ENCODE results near the gene PAPSS2.
"Not testable (repeated sequence)": the region's sequence is repeated elsewhere in the genome, so short reads cannot be mapped to it uniquely, and the experiment has no call there.

PAPSS2 gene

DNA sequence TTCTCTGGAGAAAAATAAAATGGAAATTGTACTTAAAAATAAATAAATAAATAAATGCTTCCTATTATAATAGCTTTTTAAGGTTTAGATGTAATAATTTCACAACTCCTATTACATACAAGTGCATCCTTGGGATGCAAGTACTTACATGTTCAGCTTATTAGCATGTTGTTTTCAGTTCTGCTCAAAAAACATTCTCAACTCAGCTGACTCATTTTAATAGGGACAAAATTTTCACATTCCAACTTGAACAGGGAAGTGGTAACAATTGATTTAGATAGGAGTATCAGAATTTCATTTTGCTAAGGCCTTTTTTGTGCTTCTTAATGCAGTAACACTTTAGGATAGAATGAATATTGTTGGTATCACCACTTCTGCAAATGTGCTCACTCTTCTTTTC, 16.7 kb upstream of the PAPSS2 start:
- DNase-seq (ENCODE audit: low spot score): no peak

DNA sequence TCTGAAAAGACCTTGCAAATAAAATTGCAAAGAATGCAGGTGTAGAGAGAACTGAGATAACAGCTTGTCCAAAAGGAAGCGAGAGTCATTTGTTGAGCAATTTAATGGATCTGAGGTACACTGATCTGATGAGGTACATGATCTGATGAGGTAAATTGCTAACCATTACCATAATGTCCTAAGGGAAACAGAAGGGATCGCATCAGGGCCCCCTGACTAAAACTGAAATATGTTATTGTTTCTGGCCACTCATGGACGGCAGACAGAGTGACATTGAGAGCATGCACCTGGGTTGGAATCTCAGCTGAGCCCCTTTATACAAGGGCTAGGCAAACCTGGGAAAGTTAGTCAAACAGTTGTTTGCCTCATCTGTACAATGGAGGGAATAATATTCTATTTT, 15.8 kb upstream of the PAPSS2 start:
- no peak for DNase-seq (ENCODE audit: low spot score)

DNA sequence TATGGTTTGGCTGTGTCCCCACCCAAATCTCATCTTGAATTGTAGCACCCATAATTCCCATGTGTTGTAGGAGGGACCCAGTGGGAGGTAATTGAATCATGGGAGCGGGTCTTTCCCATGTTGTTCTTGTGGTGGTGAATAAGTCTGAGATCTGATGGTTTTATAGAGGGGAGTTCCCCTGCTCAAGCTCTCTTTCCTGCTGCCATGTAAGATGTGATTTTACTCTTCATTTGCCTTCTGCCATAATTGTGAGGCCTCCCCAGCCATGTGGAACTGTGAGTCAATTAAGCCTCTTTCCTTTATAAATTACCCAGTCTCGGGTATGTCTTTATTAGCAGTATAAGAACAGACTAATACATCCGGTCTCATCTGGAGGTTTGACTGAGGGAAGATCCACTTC, 15.2 kb upstream of the PAPSS2 start:
- DNase-seq (ENCODE audit: low spot score): not testable (repeated sequence)

DNA sequence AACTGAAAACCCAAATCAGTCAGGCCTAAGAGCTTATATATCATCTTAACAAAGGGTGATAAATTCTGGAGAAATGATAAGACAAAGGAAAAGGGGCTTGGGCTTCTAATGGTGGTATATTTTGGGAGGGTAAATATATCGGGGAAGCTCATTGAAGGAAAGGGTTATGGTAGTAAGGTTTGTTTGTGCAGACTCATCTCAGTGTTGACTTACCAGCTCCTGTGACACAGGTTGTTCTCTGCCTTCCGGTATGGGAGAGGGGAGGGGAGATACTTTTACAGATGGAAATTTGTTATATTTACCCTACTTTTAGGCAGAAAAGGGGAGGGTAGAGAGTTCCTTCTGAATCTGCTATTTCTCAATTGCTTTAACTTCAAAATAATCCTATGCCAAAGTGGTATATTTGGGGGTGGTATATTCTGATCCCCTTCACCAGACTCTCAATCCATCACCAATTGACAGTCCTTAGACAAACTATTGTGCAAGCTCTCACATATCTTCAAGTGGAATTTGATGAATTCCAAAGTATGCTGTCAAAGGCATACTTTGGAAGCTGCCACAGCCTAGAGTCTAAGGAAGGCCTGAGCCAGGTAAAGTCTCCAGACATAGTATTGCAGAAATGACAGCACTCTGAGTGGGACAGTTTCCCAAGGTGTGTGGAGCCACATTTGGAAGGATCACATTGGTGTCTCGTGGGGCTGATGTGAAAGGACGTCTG, 13.3 kb upstream of the PAPSS2 start:
- no peak for DNase-seq (ENCODE audit: low spot score)

DNA sequence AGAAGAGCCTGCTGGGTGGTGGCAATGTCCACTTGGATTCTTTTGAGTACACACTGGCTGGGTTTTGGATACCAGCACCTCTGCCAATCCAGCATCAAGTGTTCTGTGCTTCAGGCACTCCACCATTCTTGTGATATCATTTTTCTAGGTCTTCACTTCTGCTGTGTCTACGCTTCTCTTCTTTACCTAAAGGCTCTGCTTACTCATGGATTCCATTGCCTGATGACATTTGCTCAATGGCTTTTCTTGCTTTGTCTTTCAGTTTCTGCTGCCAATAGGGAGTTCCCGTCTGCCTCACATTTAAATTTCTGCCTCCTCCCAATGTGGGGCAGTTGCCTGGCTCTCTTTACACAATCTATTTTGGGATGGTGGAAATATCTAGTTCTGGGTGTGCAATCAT, 12.7 kb upstream of the PAPSS2 start:
- DNase-seq (ENCODE audit: low spot score): no peak

DNA sequence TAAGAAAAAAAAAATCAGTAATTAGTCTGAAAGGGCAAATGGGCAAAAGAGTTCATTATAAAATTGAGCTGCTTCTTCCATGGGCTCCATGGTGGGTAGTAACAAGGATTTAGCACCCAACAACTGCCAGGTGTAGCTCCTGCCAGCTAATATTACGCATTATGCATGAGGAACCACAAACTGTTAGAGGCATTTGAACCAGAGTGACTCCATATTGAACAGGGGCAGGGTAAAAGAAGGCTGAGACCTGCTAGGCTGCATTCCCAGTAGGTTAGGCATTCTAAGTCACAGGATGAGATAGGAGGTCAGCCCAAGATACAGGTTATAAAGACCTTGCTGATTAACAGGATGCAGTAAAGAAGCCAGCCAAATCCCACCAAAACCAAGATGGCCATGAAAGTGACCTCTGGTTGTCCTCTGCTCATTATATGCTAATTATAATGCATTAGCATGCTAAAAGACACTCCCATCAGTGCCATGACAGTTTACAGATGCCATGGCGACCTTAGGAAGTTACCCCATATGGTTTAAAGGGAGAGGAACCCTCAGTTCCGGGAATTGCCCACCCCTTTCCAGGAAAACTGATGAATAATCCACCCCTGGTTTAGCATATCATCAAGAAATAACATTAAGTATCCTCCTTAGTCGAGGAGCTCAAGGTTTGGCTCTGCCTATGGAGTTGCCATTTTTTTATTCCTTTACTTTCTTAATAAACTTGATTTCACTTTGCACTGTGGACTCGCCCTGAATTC, 8.7 kb upstream of the PAPSS2 start:
- no peak for DNase-seq (ENCODE audit: low spot score)

DNA sequence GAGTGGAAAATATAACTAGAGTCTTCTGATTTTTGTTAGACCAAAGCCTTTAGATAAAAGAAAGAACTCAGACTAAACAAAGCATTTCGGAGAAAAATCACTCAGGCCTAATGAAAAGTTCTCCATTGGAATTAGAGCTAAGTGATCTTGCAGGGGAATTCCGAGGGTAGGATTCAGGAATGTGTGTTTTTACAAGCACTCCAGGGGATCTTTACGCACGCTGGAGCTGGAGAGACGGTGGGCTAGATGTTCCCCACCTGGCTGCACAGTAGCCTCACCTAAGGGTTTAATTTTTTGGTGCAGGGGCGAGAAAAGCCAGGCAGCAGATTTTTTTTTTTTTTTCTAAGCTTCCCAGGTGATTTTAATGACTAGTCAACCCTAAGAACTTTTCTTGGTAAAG, 7.9 kb upstream of the PAPSS2 start:
- no peak for DNase-seq (ENCODE audit: low spot score)

DNA sequence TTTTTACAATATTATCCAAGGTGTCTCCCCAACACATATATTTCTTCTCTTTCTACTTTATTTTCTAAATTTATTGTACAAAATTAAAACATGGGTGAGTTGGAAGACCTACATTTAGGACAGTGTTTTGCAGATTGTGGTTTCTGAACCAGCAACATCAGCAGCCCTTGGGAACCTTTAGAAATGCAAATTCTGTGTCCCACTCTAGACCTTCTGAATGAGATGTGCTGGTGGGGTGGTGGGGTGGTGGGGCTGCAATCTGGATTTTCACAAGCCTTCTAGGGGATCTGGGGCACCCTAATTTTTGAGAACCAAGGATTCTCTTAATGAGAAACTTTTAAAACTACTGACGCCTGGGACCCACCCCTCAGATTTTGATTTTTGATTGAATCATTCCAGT, 7.4 kb upstream of the PAPSS2 start:
- no peak for DNase-seq (ENCODE audit: low spot score)

DNA sequence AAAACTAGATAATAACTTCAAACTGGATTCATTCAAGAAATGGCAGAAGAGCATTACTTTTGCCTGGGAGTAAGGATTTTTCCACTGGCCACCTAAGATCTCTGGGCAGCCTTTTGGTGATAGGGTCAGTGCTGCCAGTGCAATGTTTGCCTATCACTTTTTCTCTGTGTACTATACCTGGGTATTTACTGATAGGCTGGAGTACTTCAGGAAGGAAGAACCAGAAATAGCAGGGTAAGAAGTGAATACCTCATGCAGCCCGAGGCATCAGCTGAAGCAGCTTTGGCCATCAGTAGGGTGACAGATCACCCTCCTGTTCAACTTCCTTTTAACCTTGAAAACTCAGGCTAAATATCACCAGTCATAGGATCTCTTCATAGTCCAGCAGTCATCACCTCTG, 5.5 kb upstream of the PAPSS2 start:
- DNase-seq (ENCODE audit: low spot score): no peak

DNA sequence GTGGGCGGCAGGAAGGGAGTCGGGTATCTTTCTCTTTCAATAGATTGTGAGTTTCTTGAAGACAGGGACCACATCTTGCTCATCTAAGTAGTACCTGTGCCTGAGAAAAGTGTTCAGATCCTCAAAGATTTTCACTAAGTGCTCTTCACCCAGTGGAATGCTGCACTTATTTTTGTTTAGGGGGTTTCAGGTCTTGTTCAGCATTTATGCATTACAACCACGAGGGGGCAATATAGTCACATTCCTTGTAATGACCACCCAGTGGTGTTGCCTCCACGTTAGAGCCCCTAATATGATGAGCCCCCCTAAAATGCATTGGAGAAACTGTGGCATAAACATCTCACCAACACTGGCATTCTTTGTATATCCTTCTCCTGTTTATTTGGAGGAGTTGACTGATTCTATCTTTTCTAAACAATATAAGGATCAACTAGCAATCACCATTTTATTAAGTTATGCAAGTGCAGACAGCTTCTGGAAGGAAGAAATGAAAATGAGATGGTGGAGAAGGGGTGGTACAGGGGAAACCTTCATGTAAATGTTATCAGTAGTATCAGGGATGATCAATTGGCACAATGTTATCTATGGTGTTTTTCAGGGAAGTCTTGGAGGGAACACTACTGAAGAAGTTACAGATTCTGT, 3.1 kb upstream of the PAPSS2 start:
- DNase-seq (ENCODE audit: low spot score): peak; percentile 53

DNA sequence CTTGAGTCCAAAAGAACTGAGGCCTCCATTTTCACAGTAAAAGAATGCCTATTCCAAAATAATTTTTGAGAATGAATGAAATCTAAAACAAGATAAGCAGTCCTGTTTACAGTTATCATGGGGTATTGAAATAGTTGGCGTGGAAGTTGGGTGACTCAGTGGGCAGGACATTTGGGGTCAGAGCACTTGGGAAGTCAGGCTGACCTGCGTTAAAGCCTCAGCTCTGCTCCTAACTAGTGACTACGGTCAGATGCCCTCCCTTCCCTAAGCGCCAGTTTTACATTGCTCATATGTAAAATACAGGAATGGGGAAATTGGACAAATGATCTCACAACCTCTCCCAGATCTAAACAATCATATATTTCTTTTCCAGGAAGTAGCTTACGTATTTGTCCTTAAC, 2.3 kb upstream of the PAPSS2 start:
- no peak for DNase-seq (ENCODE audit: low spot score)

DNA sequence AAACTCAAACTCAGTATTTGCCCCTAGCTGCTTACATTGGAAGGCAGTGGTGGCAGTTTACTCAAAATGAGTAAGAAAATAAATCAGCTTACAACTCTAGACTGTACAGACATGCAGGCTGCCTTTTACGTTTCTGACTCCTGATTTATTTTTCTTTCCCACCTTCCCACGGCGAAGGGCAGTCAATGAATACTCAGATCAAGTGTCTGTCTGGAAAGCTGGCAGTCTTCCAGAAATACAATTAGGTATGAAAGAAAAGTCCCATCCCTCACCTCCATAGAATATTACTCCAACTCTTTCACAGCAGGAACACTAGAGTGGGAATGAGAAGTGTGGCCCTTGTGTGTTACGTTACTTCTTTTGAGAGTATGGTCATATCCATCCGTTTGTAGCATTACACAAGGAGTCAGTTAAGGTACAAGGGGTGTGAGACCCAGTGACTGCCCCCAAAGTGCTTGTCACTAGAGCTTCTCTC, 1.3 kb upstream of the PAPSS2 start:
- no peak for DNase-seq (ENCODE audit: low spot score)

DNA sequence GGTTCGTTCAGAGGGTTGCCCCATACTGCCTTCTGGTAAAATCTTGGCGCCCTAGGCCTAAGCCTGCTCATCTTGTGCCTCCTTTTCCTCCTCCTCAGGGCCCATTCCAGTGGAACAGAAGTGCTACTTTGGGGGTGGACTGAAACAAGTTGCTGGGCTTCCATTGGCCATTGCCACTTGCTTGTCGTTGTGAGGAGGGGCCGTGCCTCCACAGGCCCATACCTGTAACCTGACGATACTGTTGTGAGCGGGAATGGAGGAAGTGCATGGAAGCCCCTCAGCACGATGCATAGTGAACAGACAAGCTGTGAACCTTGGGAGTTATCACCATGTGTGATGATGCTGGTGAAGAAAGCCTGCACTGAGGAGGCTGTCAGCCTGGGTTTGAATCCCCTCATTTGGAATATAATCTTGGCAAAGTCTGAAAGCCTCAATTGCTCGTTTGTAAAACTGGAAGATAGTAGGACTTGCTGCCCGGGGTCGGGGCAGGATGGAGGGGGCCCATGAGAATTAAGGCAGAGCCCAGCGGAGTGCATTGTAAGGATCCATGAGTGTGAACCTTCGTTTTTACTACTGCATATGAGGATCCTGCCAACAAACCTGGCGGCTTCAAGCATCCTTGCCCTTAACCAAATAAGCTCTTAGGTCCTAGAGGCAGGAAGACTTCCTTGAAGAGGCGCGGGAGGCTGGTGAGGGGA, 671 bp upstream of the PAPSS2 start:
- no peak for DNase-seq (ENCODE audit: low spot score)

DNA sequence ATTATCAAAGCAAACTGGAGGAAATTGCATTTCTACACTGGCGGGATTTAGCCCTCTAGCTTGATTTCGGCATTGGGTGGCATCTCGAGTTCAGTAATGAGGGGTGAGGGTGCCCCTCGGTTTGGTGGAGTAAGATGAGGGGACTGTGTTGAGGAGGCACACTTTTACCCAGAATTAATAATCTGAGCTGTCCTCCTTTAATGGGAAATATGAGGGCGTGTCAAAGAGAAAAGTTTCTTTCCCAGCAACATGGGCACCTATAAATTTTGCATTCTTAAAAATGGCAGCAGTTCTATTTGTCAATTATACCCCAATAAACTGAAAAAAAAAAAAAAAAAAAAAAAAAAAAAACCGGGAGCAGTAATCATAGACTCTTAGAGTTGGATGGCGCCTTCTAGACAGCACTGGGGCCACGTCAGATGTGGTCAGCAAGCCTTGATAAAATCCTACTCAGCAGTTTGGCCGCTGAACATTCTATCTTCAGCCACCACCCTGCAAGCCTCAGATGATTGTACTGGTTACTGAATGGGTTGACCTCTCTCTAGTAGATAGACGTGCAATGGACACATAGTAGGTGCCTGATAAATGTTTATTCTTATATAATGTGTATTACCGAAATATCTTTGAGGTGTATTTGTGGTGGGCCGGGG, 931 bp downstream of the PAPSS2 start:
- no peak for DNase-seq (ENCODE audit: low spot score)

DNA sequence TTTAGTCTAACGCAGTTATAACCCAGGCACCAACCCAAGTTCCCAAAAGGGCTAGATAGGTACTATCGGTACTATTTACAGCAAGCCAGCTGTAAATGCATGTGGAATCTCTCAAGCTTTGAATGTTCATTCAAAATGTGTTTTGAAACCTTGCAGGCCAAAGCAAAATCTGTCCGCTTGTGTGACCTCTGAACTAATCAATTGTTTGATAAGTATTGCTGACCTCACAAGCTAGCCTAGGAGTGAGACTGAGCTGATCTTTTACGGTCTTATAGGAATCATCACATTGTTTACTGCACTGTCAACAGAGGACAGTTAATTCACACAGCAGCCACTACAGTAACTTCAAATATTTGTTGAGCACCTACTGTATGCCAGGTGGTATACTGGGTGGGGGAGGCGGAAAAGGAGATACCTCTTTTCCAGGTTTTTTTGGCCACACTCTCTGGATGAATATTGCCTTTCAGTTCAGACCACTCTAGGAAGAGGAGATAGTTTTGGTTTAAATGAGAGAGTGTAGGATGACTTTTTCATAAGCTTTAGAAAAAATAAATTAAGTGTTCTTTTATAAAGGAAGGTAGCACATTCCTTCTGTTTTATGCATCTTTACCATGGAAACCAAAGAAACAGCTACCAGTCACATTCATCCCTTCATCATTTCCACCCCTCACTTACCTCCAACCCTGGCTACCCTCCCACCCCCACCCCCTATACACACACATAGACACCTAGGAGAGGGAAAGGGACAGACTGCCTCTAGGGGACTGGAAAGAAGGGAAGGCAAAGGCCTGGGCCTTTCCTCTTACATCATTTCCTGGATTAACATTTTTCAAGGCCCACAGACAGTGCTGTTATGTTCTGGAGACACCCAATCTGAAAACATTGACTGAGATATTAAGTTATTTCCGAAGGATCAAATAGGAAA, 2.4 kb downstream of the PAPSS2 start:
- no peak for DNase-seq (ENCODE audit: low spot score)

DNA sequence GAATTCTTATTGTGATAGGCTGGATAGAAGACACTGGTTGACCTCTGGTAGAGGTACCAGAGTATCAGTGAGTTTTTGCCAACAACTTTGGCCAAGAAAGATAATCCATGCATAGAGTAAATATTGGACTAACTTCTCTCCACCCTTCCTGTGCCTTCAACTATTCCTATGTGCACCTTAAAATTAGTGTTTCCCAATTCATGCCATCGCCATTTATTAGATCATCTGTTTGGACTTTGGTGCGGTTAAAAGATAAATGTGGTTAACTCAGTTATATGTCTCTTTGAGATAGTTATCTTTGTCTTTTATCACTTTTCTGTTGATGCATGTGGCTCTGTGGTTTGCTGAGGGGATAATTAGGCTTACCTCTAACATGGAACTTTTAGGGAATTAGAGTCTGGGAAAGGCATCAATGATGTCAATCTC, 4.6 kb downstream of the PAPSS2 start:
- no peak for DNase-seq (ENCODE audit: low spot score)

DNA sequence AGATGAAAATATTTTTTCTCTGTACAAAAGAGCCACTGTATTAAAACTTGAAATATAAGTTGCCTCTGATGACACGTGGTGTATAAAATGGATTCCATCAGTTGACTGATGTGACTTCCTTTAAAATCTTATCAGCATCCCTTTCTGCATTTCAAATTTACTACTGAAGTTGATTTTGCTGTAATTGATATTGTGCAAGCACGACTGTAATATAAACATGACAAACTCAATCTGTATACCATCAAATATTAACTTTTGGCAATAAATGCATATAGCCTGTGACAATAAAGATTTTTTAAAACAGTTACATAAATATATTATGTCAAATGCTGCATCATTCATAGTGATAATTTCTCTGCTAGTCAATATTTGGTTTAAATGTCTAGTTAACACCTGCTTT, 7.8 kb downstream of the PAPSS2 start:
- DNase-seq (ENCODE audit: low spot score): no peak

DNA sequence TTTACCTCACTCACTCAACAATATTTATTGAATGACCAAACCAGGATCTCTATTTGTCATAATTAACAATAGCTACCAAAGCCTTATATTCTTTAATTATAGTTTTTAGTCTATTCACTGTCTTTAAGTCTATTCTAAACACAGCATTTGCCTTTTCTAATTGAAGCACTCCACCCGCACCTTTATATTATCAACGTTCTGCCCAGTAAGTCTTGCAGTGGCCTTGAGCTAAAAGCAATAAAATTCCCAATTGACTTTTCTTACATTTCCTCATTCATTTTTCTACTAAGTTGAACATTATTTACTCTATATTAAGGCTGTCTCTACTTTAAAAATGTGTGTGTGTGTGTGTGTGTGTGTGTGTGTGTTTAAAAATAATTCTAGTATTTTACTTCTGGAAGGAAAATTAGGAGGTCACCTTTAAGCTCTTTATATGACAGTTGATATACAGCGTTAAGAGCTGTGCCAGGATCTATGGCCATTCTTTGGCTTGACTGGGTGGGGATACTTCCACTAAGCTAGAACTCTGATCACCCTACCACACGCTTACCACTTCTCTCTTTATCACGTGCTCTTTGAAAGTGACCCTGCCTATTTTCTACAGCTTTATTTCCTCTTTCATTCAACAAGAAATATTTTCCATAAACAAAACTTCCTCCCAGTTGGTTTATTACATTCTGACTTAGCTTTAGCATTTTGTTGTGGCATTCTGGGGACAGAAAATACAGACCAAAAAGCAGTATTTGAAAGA, 8.8 kb downstream of the PAPSS2 start:
- DNase-seq (ENCODE audit: low spot score): no peak

DNA sequence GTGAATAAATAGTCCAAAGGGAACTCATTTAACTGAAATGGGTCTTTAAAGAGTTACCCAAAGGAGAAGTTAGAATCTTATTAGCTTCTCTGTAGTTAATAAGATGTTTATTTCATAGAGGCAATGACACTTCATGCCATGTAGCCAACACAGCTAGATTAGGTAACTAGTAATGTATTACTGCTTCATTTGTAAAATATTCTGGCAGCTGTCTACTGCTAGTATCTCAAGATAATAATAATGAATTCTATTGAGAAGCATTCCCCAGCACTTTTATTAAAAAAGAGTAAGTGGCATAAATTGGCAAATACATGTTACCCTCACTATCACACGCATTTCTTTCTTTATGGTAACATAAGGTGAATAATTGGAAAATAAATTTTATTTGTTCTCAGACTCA, 10.1 kb downstream of the PAPSS2 start:
- DNase-seq (ENCODE audit: low spot score): no peak

DNA sequence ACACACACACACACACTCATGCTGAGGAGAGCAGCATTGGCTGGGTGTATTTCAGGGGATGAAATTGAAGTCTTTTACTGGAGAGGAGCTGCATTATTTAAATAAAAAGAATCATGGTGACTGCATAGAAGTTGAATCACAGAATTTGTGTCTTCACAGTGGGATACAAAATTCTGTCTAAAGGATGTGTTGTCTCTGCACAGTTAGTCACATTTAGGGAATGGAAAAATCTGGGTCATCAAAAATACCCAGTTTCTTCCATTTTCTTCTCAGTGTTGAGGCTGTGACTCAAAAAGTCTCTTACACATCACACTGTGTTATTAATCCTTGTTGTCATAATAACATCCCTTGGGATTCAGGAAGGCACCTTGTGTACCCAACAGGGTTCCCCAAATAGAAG, 10.9 kb downstream of the PAPSS2 start:
- no peak for DNase-seq (ENCODE audit: low spot score)

Measured in activated CD4-positive, alpha-beta T cell treated with anti-CD3 and anti-CD28 coated beads, Interleukin-2, Interleukin-4, amounts not matched to agents 100 ng/mL and 50 ng/mL, durations not matched to agents 16 hours and 8 hours (primary cell).